ENCODE data around the gene RPS21.
"Not testable (repeated sequence)": the region's sequence is repeated elsewhere in the genome, so short reads cannot be mapped to it uniquely, and the experiment has no call there.

Gene RPS21

GRCh38 chr20:62364911-62365736 lies 21.8 kb upstream of the RPS21 start:
- no peak for DNase-seq (ENCODE audit: low read depth in 2 of 2, low spot score in 1 of 2)

DNA sequence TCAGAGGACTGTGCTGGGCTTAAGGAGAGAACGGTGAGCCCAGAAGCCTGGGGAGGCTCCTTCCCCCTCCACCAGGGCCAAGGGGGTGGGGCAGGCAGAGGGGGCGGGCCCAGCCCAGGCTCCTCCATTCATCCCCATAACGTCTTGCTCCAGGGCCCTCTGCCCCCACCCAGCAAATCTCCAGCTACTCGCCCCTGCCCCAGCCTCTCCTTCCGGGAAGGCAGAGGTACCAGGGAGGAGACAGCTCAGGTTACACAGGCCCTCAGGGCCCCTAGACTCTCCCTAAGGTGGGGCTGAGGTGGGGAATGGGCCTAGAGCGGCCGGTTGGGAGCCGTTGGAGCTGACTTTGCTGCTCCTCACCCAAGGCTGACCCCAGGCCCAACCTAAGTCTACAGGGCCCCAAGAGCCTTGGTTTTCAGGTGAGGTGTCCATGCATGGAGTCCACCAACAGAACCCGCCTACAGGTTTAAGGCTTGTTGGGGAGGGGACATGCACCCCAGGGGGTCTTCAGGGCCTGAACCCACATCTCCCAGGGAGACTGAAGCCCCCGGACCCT lies 21.0 kb upstream of the RPS21 start:
- no peak for DNase-seq (ENCODE audit: low read depth in 2 of 2, low spot score in 1 of 2)

DNA sequence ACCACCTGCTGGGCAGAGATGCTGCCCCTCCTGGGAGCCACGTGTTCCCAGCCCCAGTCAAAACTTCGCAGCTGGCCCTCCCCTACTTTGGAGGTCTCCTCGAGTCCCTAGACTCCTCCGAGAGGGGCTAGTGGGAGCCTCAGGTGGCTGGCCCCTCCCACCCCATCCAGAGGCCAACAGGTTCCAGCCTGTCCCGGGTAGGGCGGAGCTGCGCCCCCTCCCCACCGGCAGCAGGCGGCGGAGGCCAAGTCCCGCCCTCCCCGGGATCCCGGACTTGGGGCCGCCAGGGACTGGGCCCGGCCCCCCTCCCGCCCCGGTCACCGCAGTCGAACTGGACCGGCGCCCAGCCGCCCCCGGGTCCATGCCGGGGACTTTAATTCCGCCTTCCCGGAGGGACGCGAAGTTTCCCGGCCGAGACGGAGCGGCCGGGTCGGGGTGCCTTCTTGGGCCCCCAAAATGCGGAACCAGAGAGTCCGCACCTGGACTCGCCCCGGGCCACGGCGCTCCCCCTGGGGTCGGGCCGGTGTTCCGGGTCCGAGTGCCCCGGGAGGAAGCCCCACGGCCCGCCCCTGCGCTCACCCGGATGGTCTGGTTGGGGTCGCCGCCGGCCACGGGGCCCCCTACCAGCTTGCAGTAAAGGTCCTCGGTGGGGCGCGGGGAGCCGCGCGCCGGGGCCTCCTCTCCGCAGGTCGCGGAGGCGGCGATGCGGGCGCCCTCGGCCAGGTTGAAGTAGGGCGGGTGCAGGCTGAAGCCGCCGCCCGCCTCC lies 20.4 kb upstream of the RPS21 start:
- DNase-seq (ENCODE audit: low read depth in 2 of 2, low spot score in 1 of 2), result no peak

DNA sequence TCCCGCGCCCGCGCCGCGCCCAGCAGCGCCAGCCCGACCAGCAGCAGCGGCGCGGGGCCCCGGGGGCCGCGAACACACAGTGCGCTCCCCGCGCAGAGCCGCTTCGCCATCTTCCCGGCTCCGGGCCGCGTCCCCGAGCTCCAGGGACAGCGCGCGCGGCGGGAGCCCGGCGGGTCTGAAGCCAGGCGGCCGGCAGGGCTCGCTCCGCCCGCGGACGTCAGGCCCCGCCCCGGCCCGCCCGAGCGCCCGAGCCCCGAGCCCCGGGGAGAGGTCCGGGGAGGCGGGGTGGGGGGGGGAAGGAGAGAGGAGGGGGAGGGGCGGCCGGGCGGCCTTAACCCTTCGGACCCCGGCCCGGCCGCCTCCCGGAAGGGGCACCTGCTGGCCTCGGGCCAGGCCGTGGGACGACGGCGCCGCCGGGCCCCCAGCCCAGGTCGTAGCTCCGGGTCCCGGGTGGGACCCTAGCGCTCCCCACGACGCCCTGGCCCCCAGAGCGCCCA lies 19.7 kb upstream of the RPS21 start, which contains the start of gene LAMA5:
Gene LAMA5 (minus strand): TSS at position 177 of the 497 bp plus-strand sequence. CDS start 67 bp downstream, at position 110.
- no peak for DNase-seq (ENCODE audit: low read depth in 2 of 2, low spot score in 1 of 2)

GRCh38 chr20:62367633-62368391 lies 19.1 kb upstream of the RPS21 start:
- no peak for DNase-seq (ENCODE audit: low read depth in 2 of 2, low spot score in 1 of 2)

GRCh38 chr20:62368392-62368975 lies 18.4 kb upstream of the RPS21 start:
- DNase-seq (ENCODE audit: low read depth in 2 of 2, low spot score in 1 of 2), result no peak

- DNase-seq (ENCODE audit: low read depth in 2 of 2, low spot score in 1 of 2), result no peak
Measured at GRCh38 chr20:62368976-62369814, 17.7 kb upstream of the RPS21 start.

- DNase-seq (ENCODE audit: low read depth in 2 of 2, low spot score in 1 of 2), result no peak
Measured at GRCh38 chr20:62369815-62370114, 17.1 kb upstream of the RPS21 start.

DNA sequence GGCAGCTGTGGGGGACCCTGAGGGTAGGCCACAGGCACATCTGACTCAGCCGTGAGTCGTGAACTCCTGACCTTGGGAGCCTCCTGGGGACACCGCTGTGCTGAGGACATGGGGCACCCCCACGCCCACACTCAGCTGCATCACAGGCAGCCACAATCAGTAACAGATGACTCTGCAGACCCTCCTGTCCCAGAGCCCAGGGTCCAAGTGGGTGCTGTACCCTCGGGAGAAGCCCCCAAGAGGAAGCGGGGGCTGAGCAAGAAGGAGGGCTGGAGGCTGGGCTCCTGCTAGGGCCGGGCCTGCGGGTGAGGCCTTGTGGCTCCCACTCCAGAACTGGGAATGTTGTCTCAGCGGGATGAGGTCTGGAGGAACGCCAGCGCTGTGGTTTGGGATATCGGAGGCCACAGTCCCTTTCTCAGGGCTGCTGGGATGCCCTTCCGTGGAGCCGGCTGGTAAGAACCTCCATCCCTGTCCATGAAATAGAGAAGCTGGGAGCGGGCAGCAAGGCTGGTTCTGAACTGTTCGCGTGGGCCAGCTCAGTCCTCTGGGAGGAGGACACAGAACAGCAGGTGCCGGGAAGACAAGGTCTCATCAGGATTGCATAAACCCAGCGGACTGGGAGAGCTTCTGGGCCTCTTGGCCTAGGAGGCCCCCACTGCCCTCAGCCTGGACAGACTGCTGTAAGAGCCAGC lies 16.6 kb upstream of the RPS21 start:
- DNase-seq (ENCODE audit: low read depth in 2 of 2, low spot score in 1 of 2), result no peak

GRCh38 chr20:62370807-62371587 lies 15.9 kb upstream of the RPS21 start:
- no peak for DNase-seq (ENCODE audit: low read depth in 2 of 2, low spot score in 1 of 2)

- no peak for DNase-seq (ENCODE audit: low read depth in 2 of 2, low spot score in 1 of 2)
Measured at GRCh38 chr20:62371588-62372041, 15.3 kb upstream of the RPS21 start.

GRCh38 chr20:62372042-62372993 lies 14.6 kb upstream of the RPS21 start:
- DNase-seq (ENCODE audit: low read depth in 2 of 2, low spot score in 1 of 2), result no peak

- DNase-seq (ENCODE audit: low read depth in 2 of 2, low spot score in 1 of 2), result not testable (repeated sequence)
Measured at GRCh38 chr20:62373631-62374179, 13.2 kb upstream of the RPS21 start.

DNA sequence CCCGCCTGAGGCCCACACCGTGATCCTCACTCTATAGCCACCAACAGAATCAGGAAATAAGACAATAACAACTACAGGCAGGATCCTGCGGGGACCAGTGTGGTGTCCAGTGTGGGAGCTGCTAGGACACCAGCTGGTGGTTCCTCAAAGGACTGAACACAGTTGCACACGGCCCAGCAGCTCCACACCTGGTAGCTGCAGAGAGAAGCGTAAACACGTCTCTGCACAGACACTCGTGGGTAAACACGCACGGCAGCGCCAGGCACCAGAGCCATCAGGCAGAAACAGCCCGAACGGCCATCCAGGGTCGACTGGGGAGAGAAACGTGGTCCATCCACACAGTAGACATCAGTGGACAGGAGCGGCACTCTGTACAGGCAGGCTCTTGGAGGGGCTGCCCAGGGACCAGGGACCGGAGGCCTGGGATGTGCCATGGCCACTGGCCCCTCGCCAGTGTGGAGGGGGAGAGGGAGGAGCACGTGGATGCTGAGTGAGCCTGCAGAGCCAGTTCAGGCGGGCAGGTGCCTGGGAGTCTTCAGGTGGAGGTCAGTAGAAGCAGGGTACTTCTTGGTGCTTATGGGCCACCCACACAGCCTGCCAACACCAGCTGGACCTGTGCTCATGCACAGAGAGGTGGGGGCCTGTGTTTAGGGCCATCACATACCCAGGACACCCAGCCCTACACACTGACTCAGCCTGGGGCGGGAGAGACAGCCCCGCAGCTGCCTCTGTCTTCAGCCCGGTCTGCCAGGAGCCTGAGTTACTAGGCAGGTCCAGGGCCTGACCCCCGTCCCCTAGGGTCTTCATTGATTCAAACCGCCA lies 12.4 kb upstream of the RPS21 start:
- DNase-seq (ENCODE audit: low read depth in 2 of 2, low spot score in 1 of 2), result no peak

DNA sequence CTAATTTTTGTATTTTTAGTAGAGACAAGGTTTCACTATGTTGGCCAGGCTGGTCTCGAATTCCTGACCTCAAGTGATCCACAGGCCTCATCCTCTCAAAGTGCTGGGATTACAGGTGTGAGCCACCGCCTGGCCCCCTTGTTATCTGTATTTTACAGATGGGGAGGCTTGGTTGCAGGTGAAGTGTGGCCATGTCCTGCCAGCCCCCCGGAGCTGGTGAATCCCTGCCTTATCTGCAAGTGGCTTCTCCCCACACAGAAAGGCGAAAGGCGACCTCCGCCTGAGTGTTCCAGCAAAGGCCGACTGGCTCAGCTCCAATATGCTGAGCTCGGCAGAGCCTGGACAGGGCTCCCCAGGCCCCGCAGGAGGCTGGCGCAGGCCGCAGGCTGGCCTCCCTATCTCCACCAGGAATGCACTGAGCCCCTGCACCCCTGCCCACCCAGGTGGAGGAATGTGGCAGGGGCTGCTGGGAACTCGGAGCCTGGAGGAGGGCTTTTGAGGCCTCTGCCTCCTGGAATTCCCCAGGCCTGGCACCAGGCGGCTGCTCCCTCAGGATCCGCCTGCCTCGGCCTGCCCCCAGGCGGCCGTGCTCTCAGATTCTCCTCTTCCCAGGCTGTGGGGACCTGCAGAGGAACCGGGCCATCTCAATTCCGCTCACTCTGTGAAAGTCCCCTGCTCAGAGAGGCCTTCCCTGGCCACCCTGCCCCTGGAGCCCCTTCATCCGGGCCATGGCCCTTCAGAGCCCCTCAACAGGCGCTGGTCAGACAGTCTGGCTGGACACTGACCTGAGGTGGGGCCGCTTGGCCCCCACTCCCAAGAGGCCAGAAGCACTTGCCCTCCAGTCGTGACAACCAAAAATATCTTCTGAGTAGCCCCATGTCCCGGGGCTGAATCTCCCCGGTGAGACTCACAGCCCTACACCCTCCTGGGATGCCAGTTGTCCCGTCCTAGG lies 10.5 kb upstream of the RPS21 start:
- DNase-seq (ENCODE audit: low read depth in 2 of 2, low spot score in 1 of 2), result no peak

Data from stimulated activated CD8-positive, alpha-beta memory T cell treated with anti-CD3 and anti-CD28 coated beads, Interleukin-4, amount 100 ng/mL, for 1 hour (primary cell).